NCI-H748 treated with DMSO at 0.1 percent for 48 hours (cell line): ENCODE results near the gene KRTAP12-2.
"Not testable (repeated sequence)": the region's sequence is repeated elsewhere in the genome, so short reads cannot be mapped to it uniquely, and the experiment has no call there.

Experiments used
- DNase-seq: peaks from one replicate; lab custom pipeline; 2025; lab: John Stamatoyannopoulos, UW

Gene KRTAP12-2

GRCh38 chr21:44702111-44702972 lies 35.6 kb upstream of the KRTAP12-2 start:
- no peak for DNase-seq

GRCh38 chr21:44701541-44701940 lies 34.8 kb upstream of the KRTAP12-2 start:
- no peak for DNase-seq

- DNase-seq = no peak
Observed at GRCh38 chr21:44701023-44701400, 34.3 kb upstream of the KRTAP12-2 start.

DNA sequence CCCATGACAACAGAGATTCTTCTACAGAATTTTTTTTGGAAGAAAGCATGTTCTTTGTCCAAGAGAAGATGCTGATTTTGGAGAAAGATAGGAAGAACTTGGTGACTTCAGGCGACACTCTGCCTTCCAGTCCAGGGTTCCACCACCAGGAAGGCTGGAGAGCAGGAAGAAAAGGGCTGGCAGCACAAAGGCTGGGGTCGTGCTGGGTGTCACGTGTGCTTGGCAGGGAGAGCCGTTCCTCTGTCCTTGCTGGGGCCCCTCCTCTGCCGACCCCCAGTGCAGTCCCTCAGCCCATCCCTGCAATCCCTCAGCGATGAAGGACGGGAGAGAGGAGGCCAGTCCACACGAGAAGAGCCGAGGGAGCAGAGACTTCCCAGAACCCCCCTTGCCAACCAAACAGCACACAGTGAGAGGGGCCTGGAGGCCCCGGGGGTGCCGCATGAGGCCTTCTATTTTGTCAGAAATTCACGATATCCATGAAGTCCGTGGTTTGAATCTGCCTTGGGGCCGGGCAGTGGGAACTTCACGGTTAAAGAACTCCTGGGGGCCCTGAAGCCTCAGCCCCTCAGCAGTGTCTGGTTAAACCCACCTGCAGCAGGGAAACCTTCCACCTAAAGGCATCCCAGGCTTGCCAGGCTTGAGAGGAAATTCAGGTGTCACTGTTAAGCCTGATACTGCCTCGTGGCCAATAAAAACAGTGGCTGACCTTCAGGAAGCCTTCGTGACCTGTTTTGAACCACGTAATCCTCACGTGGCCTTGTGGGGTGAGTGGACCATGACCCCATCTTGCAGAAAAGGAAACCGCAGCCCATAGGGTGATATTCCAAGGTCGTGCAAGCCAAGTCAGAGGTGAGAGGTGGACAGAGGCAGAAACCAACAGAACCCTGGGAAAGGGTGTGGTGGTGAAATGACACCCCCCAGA lies 33.6 kb upstream of the KRTAP12-2 start:
- no peak for DNase-seq

- no peak for DNase-seq
Observed at GRCh38 chr21:44699502-44700001, 32.8 kb upstream of the KRTAP12-2 start.

DNA sequence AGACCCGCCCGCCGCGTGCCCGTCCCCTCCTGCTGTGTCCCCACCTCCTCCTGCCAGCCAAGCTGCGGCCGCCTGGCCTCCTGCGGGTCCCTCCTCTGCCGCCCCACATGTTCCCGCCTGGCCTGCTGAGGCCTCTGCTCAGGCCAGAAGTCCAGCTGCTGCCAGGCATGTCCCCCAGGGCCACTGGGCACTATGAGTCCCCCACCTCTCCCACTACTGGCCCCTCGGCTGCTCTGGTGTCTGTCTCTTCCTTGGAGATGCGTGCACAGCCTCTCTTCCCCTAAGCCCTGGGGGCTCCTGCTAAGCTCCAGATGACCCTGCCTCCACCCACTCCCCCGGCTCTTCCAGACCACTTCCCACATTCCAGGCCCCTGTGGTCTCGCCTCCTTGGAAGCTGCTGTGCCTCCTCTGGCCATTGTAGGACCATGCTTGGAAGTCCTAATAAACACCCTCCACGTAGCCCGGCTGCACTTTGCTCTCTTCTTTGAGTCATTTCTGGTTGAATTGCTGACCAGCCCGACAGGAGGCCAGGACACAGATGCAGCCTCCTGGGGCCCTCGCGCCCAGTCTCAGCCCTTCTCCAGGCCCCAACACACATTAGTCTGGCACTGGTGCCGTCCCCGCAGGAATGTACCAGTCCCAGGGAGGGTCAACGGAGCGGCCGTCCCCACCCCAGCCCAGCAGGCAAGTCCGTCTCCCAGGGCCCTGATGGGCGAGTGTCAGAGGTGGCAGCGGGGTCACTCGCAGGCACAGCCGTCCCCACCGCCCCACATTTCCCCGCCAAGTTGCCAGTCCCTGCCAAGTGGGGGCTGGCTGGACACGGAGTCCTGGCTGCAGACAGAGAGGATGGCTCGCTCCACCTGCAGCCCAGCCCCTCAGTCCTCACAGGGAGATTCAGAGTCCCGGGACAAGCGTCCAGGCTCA lies 31.3 kb upstream of the KRTAP12-2 start:
- DNase-seq = no peak

DNA sequence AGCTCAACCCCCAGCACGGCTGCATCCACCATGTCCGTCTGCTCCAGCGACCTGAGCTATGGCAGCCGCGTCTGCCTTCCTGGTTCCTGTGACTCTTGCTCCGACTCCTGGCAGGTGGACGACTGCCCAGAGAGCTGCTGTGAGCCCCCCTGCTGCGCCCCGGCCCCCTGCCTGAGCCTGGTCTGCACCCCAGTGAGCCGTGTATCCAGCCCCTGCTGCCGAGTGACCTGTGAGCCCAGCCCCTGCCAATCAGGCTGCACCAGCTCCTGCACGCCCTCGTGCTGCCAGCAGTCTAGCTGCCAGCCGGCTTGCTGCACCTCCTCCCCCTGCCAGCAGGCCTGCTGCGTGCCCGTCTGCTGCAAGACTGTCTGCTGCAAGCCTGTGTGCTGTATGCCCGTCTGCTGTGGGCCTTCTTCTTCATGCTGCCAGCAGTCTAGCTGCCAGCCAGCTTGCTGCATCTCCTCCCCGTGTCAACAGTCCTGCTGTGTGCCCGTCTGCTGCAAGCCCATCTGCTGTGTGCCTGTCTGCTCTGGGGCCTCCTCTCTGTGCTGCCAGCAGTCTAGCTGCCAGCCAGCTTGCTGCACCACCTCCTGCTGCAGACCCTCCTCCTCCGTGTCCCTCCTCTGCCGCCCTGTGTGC lies 30.6 kb upstream of the KRTAP12-2 start, which contains the start of gene KRTAP10-12:
Gene KRTAP10-12 (plus strand): TSS at position 1 of the 639 bp plus-strand sequence. CDS start 30 bp downstream, at position 31.
- not testable (repeated sequence) for DNase-seq

DNA sequence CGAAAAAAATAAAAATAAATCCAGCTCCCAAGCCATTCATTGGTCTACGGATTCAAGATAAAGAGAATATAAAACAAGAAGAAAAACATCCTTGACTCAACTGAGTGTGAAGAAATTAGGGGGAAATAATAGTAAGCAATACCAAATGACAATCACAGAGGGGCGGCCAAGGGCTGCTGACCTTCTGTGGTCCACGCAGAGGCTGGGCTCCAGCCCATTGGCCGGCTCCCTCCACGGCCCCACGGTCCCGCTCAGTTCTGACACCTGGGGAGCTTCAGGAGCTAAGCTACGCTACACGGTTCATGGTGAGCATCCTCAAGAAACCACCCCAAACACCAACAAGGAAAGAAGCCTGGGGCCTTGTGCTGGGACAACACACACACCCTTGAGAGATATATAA lies 29.8 kb upstream of the KRTAP12-2 start:
- DNase-seq = no peak

- DNase-seq = no peak
Observed at GRCh38 chr21:44695641-44696040, 28.9 kb upstream of the KRTAP12-2 start.

DNA sequence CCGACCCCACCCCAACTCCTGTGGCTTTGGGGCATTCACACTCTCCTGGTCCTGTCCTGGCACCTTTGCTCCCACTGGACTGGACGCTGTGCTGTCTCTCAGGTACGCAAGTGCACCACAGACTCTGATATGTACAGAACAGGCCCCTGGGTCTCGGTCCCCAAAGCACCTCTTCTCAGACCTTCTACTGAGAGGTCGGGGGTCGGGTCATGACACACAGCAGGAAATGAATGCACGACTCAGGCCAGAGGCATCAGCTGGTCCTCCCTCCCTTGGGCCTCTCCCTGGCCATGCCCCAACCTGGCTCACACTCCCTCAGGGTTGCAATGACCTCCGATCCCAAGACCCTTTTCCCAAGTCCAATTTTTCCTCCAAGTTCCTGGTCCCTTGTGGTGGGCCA lies 28.5 kb upstream of the KRTAP12-2 start:
- no peak for DNase-seq

- DNase-seq = no peak
Observed at GRCh38 chr21:44694776-44695175, 28.0 kb upstream of the KRTAP12-2 start.

DNA sequence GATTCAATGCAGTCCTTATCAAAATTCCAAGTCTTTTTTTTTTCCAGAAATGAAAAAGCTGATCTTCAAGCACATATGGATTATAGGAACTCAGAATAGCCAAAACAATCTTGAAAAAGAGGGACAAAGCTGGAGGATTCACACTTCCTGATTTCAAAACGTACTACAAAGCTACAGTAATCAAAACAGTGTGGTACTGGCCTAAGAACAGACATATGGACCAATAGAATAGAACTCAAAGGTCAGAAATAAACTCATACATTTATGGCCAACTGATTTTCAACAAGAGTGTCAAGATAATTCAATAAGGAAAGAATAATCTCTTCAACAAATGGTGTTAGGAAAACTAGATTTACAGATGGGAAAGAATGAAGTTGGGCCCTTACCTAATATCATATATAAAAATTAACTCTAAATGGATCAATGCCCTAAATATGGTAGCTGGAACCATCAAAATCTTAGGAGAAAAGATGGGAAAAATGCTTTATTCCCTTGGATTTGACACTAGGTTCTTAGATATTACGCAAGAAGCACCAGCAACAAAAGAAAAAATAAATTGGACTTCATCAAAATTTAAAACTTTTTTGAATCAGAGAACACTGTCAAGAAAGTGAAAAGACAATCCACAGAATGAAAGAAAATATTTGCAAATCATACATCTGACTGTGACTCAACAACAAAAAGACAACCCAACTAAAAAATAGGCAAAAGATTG lies 26.2 kb upstream of the KRTAP12-2 start:
- DNase-seq = no peak

DNA sequence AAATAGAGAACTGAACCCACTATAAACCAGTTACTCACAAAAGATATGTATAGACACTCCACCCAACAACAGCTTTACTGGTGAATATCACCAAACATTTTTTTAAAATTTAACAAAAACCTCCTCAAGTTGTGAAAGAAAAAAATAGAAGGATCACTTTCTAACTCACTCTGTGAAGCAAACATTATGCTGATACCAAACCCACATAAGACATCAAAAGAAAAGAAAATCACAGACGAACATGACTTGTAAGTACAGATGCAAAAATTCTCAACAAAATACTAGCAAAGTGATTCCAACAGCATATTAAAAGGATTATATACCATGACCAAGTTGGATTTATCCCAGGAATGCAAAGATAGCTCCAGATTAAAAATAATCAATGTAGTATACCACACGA lies 25.0 kb upstream of the KRTAP12-2 start:
- no peak for DNase-seq

- not testable (repeated sequence) for DNase-seq
Observed at GRCh38 chr21:44689740-44690139, 23.0 kb upstream of the KRTAP12-2 start.

DNA sequence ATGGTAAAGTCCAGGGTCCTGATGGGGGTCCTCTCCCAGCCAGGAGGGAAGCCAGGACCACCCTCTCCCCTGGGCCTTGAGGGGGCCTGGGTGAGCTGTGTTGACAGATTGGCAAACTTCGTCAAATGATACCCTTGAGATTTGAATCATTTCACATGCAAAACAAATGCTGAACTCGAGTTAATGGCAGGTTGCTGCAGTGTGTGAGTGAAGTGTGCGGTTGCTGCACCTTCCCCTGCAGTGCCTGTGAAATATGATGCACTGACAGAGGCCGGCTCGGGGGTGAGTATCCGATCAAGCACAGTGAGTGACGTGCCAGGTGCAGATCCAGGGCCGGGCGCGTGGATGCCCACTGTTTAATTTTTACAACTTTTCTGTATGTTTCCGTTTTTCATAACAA lies 20.9 kb upstream of the KRTAP12-2 start:
- DNase-seq = peak; percentile 14

DNA sequence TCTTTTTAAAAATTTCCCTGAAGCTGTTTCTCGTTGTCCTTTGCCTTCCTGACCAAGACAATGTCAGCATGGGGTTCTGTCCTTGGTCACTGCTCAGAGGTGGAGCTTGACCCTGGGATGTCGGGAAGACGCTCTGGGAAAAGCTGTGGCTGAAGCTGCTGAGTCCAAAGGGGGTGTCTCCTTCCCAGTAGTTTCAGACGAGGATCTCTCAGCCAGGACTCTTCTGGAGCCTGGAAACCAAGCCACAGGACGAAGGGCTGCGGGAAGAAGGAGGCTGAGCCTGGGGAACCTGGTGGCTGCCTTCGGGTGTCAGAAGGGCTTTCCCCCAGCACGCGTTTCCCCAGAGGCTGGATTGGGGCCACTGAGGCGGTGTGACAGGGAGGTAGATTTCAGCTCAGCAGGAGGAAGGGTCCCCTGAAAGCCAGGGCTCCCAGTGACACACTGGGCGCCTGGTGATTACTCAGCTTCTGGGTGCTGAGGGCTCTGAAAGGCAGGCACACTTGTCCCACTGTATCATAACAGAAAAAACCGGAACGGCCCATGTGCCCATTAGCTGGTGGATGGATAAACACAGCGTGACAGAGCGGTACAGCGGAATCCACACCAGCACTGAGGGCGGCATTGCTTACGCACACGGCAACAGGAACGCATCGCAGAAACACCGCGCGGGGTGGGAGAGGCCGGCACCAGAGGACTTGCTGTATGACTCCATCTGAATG lies 20.3 kb upstream of the KRTAP12-2 start:
- DNase-seq = no peak

- no peak for DNase-seq
Observed at GRCh38 chr21:44686000-44686781, 19.5 kb upstream of the KRTAP12-2 start.

DNA sequence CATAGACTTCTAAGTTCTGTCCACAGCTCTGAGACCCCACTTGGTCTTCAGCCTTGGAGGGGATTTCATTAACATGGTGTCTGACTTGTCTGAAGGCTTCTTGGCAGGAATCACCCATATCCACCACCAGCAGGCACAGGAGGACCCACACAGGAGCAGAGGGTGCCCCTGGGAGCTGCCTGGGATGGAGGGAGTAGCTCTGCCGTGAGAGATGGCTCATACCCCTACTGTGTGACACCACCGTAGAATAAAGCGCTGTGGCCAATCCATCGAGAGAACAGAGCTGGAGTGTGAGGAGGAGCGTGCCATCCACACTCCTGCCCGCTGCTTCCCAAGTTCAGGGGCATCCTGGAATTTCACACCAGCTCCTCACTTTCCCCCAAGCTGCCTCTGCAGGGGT lies 18.3 kb upstream of the KRTAP12-2 start:
- DNase-seq = not testable (repeated sequence)

- DNase-seq = no peak
Observed at GRCh38 chr21:44684483-44684882, 17.8 kb upstream of the KRTAP12-2 start.
